ENCODE results near the gene AAMDC.
"Not testable (repeated sequence)": the region's sequence is repeated elsewhere in the genome, so short reads cannot be mapped to it uniquely, and the experiment has no call there.

Gene AAMDC

DNA sequence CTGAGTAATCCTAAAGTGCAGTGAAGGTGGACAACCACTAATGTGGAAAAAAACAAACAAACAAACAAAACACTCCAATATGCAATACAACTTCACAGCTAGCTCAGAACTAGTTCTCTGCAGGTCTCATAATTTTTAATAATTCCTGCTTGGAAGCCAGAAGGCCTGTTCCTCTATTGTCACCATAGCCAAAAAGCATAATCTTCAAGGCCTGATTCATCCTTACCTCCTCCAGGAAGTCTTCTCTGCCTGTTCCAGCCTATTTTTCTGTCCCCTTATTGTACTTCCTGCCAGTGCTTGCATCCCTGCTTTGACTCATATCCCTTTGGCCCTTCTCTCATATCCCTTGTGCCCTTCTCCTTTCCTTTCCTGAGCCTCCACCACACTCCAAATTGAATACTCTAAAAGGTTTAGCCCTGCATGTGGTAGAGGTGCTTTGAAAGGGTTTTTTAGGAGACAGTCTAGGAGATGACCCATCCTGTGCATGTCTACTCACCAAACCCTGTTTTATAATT is 69.2 kb downstream of the AAMDC start:
- DNase-seq: not testable (repeated sequence)

DNA sequence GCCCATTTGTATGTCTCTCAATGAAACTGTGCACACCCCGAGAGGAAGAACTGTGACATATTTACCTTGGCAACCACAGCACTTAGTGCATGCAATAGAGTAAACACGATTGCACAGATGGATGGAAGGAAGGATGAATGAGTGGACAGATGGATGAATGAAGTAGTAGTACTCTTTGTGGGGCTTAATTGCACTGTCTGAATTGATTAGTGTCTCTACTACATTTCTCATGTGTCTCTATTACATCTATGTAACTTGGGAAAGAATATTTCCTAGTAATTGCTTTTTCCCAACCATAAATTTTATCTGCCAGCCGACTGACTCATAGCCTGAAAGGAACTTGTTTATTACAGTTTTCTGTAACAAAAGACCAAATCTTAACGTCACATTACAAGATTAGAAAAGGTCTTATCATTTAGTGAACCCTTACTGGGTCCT is 69.7 kb downstream of the AAMDC start:
- not testable (repeated sequence) for DNase-seq

DNA sequence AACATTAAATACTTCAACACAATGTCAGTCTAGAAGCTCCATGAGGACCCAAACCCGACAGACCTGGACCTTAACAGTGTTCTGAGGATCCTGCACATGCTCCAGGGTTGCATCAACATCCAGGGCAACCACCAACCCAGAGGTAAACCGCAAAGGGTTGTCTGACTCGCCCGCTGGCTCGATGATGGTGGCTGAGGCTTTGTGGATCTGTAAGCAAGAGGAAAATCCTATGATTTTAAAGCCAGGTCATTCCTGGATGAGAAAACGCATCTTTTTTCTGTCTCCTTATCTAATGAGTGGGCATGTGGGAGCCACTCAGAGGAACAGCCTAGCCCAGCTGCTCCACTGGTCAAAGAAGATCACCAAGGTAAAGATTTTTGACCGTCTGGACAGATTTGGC is 70.3 kb downstream of the AAMDC start:
- not testable (repeated sequence) for DNase-seq

DNA sequence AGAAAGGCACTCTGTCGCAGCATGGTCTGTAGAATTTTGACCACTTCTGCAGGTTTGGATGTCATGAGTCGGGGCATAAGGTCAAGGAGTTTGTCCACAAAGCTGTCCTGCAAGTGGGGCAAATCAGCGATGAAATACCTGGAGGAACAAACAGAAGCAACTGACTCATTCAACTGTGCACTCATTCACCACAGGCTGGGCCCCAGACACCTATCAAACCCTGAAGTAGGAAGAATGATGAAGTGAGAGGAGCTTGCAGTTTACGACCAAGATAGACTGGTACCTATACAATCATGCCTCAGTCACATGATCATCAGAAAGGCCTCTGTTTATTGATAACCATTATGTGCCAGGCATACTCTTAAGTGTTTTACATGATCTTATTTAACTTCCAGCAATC is 70.8 kb downstream of the AAMDC start:
- not testable (repeated sequence) for DNase-seq

DNA sequence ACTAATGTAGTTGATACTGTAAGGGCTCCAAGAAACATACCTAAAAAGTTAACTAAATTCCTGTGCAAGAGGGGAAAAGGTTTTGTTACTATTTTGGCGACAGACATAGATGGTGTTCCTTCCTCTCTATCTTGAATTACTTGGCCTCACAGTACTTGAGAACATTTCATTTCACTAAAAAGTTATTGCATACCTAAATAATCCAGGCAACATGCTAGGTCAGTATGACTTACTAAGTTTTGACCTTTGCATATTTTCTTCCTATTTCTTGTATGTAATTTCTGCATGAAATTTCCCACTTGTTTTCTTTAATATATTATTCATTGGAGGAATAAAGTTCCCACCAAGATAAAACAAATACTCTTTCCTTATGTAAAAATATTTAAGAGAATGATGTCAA is 74.0 kb downstream of the AAMDC start:
- not testable (repeated sequence) for DNase-seq

DNA sequence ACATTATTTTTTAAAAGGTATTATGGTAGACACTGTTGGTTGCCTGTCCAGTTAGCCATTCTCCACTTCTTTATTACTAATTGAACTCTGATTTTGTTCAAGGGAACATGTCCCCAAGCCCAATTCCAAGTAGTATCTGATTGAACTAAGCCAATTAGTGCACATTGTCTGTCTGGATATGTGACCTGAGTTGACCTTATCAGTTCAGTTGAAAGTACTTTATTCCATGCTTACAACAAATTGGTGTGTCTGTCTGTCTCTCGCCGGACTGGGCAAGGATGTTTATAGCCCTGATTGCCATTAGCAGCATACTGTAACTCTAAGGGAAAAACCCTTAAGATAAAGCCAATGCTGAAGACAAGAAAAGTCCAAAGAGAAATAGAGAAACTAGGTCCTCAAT is 87.9 kb downstream of the AAMDC start:
- no peak for DNase-seq

DNA sequence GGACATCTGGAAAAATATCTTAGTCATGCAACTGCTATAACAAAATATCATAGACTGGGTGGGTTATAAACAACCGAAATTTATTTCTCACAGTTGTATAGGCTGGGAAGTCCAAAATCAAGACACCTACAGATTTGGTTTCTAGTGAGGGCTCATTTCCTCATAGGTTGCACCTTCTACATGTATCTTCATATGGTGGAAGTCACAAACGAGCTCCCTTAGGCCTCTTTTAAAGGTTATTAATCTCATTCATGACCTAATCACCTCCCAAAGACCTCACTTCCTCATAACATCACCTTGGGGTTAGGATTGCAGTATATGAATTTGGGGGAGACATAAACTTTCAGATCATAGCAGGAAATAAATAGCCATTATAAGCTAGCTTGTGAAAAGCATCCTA is 88.3 kb downstream of the AAMDC start:
- DNase-seq: no peak

DNA sequence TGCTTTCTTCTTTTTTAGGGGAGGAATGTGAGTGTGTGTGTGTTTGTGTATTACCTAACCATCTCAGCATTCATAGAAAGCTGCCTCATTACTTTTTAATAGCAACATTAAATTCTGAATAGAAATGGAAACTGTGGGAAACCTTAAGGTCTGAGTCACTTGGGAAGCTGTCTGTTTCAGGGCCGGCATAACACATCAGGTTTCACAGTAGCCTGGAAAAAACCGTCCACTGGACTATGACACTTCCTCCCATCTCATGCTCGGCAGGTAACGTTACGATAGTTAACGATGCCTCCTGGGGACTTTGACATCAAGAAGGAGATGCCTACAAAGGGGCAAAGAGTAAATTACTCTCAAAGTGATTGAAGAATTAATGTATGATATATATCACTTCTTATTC is 89.9 kb downstream of the AAMDC start:
- not testable (repeated sequence) for DNase-seq

DNA sequence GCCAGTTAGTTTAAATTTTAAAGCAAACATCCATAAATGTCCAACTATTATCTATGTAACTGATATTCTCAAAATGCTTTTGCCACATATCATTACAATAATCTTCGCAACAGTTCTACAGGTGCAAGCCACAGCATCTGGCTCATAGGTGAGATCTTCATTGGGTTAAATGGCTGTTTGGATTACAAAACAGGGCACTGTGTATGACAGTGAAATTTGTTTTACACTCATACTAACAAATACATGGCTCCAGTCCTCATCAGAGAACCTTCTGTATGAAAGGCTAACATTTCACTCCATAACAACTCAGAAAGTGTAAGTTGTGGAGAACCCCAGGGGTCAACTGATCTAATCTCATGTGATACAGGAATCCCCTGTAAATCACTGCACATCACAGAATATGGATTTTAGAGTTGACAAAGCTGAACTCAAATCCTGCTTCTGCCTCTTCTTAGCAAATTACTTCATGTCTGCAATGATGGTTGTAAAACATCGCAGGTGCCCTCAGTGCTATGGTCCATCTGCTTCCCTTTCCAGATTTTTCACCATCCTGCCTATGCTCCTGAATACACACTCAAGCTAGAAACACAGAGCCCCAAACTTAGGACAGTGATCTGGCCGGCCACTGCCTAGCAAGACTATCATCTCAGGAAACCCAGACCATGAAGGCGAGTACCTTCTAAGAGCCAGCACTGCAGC is 92.8 kb downstream of the AAMDC start:
- not testable (repeated sequence) for DNase-seq

DNA sequence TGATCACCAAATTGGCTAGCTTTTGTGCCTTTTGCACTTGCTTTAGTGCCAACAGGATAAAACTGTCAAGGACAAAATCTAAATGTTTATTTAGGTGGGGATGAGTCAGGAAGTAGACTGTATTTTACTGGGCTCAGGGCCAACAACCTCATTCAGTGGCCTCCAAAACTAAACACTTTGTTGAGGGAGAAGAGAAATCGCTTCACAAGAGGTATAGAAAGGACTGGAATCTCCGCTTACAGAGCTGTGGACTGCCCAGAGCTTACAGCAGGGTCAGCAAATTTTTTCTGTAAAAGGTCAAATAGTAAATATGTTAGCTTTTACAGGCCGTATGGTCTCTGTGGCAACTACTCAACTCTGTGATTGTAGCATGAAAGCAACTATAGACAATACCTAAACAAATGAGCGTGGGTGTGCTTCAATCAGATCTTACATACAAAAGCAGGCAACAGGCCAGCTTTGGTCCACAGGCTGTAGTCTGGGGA is 93.4 kb downstream of the AAMDC start:
- DNase-seq: not testable (repeated sequence)

DNA sequence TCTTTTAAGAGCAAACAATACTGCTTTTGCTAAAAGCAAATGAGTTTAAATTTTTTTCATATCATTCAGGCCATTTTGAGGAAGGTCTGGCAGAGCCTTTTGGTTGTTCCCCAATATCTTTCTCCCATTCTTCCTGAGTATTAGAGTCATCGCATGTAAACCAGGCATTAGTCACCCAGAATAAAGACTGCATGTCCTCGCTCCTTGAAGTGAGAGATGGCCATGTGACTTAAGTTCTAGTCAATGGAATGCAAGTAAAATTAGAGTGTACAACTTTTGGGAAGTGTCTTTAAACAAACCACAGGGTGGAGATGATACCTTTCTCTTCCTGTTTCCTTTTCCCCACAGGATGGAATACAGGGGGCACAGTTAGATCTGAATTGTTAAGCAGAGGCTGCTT is 96.8 kb downstream of the AAMDC start:
- not testable (repeated sequence) for DNase-seq

All from activated CD4-positive, alpha-beta T cell treated with anti-CD3 and anti-CD28 coated beads, Interleukin-2, amount 50 U/mL, for 16 hours (primary cell).